Neural progenitor cell (in vitro differentiated cells): ENCODE measurements around the gene SNTG2.

Experiments
- CTCF ChIP-seq: fragments of 200-600 bp; sonication (generic); IDR thresholded peaks from 2 replicates; pipeline ENCODE4 v1.5.1; 2017; ENCODE audit warnings: antibody characterized with exemption, mild to moderate bottlenecking
- EZH2 ChIP-seq: fragments of 200-600 bp; sonication (generic); IDR thresholded peaks from 2 replicates; pipeline ENCODE4 v1.6.1; 2017; ENCODE audit warnings: antibody characterized with exemption, mild to moderate bottlenecking, moderate library complexity

GRCh38 chr2:1097101-1097500 lies 146.5 kb downstream of the SNTG2 start:
- no peak for TF ChIP-seq CTCF
- TF ChIP-seq EZH2, result no peak
